Hematopoietic multipotent progenitor cell treated with erythropoietin and hydrocortisone succinate and interleukin-3 and kit ligand, for 15 days (in vitro differentiated cells): ENCODE results near the gene COL23A1.
"Not testable (repeated sequence)": the region's sequence is repeated elsewhere in the genome, so short reads cannot be mapped to it uniquely, and the experiment has no call there.

Experiments used
- DNase-seq: peaks from one replicate; pipeline ENCODE4 v3.0.0-alpha.2; 2015; ENCODE audit warnings: low spot score

COL23A1 gene

GRCh38 chr5:178319541-178320041 lies 270.6 kb downstream of the COL23A1 start:
- no peak for DNase-seq

- DNase-seq: no peak
Measured at GRCh38 chr5:178318893-178319292, 271.3 kb downstream of the COL23A1 start.

DNA sequence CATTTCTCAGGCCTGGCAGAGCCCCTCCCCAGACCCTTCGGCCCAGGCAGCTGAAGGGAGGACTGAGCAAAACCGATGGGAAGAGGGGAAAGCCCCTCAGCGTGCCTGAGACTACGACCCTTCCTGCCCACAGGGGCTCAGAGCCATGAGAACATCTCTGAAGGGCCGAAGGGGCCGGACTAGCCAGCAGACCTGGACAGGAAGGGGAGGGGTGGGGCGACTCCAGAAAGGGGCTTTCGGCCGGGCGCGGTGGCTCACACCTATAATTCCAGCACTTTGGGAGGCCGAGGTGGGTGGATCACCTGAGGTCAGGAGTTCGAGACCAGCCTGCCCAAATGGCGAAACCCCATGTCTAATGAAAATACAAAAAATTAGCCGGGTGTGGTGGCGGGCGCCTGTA lies 271.8 kb downstream of the COL23A1 start:
- DNase-seq: no peak

DNA sequence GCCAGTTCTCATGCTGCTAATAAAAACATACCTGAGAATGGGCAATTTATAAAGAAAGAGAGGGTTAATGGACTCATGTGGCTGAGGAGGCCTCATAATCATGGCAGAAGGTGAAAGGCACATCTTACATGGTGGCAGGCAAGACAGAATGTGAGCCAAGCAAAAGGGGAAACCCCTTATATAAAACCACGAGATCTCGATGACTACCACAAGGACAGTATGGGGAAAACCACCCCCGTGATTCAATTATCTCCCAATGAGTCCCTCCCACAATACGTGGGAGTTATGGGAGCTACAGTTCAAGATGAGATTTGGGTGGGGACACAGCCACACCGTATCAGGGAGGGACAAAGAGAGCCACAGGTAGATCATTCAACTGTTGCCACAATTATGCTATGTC lies 272.5 kb downstream of the COL23A1 start:
- not testable (repeated sequence) for DNase-seq

DNA sequence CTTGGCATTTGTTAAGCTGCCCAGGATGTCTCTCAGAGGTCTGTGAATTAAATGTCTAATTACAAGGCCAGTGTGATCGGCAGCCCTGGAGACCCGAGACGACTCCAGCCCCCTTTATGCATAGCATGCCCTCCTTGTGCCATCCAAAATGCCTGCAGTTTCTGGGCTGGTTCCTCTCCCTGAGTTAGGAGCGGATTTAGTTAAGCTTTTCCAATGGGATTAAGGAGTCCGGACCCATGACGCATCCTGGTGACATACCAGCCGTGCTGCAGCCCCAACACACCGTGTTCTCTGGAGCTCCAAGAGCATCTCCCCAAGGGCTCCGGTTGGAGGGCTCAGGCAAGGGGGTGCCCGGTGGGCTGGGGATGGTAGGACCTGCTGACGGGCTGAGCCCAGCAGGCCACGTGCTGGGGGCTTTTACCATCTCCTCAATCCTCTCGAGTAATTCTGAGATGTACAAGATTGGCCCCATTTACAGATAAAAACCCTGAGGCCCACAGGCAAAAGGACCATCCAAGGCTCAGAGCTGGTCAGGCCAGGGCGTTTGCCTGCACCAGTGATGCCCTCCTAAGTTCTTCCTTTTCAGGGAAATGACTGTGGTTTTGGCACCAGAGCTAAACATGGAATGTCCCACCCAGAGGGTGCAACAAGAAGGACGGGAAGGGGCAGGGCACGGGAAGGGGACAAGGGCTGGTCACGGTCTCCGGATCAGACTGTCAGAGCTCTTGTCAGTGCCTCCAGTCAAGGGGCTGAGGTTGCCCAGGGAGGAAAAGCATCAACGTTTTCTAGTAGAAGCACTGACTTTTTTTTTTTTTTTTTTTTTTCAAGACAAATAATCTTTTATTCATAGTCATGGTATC lies 275.0 kb downstream of the COL23A1 start:
- DNase-seq: no peak

- DNase-seq: no peak
Measured at GRCh38 chr5:178314061-178314660, 276.0 kb downstream of the COL23A1 start.

DNA sequence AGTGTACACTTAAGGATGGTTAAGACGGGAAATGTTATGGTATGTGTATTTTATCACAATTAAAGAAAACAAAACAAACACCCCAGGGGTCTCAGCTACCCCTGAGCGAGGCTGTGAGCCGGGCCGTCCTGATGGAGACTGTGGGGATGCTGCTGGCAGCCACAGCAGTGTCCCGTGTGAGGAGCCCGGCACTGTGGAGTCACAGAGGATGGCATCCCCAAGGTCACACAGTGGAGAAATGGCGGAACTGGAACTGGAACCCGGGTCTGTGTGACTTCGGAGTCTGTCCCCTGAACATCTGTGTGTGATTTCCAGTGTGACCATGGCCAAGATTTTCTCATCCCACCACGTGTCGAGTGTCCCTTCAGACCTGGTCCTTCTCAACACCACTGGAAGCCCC lies 276.9 kb downstream of the COL23A1 start:
- DNase-seq: no peak

- DNase-seq: no peak
Measured at GRCh38 chr5:178312880-178313282, 277.3 kb downstream of the COL23A1 start.

- no peak for DNase-seq
Measured at GRCh38 chr5:178310130-178310865, 279.9 kb downstream of the COL23A1 start.

DNA sequence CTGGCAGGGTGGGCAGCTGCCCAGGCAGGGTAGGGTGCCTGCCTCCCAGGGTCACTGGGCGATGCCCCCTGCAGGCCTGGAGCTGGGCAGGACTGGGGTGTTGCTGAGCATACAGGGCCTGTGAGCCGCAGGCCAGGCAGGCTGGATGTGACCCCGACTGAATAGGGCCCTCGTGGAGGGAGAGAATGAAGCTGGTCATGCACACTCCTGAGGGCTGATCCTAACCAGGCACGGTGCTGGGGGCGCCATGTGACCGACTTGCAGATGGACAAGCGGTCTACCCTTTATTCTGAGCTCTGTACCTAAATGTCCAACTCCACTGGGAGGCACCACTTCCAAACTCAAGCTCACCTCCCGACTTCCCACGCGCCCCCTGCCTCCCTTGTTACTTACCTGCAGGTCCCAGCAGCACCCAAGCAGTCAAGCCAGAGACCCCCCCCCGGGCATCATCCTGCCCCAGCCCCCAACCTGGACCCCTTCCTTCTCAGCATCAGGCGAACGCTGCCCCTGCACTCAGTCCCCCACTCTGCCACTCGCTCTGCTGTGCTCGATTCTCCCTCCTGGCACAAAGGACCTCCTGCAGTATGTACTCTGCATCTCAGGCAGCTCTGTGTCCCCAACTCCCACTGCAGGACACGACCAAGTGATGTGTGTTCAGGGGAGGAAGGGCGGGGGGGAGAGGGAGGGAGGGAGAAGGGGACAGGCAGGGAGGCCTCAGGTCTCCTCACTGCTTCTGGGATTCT lies 280.8 kb downstream of the COL23A1 start:
- DNase-seq: no peak

GRCh38 chr5:178308541-178309092 lies 281.6 kb downstream of the COL23A1 start:
- no peak for DNase-seq

- no peak for DNase-seq
Measured at GRCh38 chr5:178307267-178308045, 282.7 kb downstream of the COL23A1 start.

DNA sequence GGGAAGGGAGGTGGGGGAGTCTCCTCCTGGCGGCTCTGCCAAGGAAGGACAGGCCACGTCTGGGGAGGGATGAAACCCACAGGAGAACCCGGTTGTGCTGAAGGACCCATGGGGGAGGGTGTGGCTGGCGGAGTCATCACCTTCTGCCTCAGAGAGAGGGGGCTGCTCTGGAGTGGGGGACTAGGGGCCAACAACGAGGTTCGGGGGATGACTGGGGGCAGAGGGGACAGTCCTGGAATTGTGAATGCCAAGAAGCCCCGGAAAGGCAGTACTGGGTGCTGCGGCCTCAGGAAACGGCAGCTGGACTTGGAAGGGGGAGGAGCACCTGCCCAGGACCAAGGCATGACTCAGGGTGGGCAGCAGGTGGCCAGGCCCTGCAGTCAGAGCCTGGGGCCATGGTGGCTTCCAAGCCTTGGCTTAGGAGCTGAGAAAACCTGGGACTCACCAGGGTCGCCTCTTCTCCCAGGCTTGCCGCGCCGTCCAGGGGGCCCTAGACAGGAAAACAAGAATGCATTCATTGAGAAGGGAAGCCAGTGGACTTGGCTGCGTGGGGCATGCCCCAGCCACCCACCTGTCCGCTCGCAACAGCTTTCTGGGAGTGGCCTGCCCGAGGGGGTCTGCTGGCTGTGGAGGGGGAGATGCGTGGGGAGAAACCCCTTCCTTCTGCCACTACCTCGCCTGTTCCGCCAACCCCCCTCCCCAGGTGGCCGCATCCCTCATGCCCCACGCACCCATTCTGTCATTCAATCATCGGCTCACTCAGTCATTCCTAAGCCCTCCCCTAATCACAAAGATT lies 283.6 kb downstream of the COL23A1 start:
- DNase-seq: no peak

GRCh38 chr5:178305801-178306200 lies 284.4 kb downstream of the COL23A1 start:
- no peak for DNase-seq

GRCh38 chr5:178304761-178305645 lies 285.2 kb downstream of the COL23A1 start:
- DNase-seq: no peak

DNA sequence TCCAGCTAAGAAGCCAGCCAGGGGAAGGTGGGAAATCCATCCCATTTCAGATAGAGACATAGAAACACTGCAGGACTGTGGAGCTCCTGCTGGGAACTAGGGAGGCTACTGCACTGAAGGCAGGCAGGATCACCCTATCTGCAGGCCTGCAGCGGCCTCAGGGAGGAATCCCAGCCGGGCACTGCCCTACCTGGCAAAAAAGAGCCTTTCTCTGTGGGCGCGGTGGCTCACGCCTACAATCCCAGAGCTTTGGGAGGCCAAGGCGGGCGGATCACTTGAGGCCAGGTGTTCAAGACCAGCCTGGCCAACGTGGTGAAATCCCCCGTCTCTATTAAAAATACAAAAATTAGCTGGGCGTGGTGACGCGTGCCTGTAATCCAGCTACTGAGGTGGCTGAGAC lies 286.2 kb downstream of the COL23A1 start:
- no peak for DNase-seq

GRCh38 chr5:178302321-178302720 lies 287.9 kb downstream of the COL23A1 start:
- DNase-seq: not testable (repeated sequence)

DNA sequence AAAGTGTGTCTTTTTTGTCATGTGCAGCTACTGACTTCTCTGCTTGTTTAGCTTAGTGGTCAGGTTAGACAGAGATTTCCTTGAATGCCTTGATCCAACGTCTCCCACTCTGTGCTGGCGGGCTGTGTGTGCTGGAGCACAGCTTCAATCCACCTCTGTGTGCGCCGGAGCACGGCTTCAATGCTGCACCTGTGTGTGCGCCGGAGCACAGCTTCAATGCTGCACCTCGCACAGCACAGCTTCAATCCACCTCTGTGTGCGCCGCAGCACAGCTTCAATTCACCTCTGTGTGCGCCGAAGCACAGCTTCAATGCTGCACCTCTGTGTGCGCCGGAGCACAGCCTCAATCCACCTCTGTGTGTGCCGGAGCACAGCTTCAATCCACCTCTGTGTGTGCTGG lies 288.6 kb downstream of the COL23A1 start:
- no peak for DNase-seq

GRCh38 chr5:178298283-178298807 lies 291.8 kb downstream of the COL23A1 start:
- DNase-seq: no peak
